HG03196 (cell line): ENCODE results near the gene MYBPH.

Source experiments
- ATAC-seq: cut with Tn5 transposase; IDR thresholded peaks from one replicate; pipeline ENCODE4 v1.9.1; 2021; ENCODE audit not compliant: unreplicated experiment

Gene MYBPH

DNA sequence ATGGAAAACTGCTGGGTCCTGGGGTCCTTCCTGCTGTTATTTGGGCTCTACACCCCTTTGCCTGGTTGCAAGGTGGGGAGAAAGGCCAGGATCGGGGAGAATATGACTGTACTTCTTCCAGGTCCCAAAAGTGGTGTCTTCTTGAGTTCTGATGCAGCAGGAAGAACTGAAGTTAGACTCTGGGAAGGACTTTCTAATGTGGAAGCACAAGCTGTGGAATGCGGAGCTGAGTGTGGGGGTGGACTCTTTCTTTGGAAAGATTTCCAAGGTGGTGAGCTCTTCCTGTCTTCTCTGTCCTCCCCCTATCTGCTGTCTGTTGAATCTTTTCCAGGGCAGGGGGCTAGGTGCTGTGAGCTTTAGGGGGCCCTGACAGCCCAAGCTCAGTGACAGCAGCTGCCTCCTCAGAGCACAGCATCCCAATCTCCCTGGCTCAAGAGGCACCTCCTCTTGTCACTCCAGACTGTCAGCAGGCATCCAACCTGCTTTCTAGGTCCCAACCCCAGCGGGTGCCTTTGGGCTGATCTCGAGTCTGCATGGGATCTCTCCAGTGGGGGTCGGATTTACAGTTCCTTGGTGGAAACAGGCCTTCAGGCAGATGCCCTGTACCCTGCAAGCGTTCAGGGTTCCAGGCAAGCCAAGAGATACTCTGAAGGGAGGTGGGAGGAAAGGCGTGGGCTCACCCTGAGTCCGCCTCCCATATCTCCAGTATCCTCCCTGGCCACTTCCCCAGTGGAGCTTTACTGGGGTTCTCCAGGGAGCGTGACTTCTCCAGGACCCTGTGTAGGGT lies 24.9 kb downstream of the MYBPH start:
- no peak for ATAC-seq

- no peak for ATAC-seq
These were observed 26.3 kb downstream of the MYBPH start for GRCh38 chr1:203149188-203149840.

DNA sequence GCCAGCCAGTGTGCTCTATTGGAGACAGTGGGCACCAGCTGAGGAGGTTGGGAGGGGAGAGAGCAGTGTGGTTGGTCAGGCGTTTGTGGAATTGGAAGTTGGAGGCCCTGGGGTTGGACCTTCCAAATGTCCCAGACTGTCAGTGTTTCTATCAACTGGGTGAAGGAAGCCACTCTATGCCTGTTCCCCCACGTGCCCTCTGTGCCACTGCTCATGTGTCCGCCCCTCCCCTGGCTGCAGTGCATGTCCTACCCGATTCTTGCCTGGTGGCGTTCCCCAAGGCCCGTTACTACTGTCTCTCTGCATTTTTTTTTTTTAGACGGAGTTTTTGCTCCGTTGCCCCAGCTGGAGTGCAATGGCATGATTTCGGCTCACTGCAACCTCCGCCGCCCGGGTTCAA lies 27.0 kb downstream of the MYBPH start:
- ATAC-seq = no peak

DNA sequence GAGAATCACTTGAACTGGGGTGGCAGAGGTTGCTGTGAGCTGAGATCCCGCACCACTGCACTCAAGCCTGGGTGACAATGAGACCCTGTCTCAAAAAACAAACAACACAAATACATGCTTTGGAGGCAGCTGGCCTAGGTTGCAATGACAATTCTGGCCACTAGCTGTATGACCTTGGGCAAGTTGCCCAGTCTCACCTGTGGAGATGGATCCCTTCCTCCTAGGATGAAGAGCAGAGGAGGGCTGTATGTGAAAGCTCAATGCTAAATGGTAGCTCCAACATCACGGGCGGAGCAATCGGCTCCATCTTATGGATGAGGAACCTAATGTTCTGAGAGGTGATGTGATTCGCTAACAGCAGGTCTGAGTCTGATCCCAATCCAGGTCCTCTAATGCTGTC lies 27.5 kb downstream of the MYBPH start:
- no peak for ATAC-seq

DNA sequence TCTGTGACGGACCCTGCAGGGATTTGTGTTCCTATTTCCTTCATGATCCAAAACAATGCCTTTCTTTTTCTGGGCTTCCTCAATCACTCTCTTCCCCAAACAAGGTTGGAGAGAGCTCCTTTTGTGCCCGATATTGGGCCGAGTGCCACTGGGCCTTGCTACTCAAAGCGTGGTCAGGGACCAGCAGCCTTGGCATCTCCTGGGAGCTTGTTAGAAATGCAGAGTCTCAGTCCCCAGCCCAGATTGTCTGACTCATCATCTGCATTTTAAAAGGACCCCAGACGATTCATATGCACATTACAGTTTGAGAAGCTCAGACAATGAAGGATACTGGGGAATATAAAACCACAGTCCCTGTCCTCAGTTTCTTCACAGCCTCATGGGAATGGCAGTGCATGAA lies 28.2 kb downstream of the MYBPH start:
- ATAC-seq = no peak

DNA sequence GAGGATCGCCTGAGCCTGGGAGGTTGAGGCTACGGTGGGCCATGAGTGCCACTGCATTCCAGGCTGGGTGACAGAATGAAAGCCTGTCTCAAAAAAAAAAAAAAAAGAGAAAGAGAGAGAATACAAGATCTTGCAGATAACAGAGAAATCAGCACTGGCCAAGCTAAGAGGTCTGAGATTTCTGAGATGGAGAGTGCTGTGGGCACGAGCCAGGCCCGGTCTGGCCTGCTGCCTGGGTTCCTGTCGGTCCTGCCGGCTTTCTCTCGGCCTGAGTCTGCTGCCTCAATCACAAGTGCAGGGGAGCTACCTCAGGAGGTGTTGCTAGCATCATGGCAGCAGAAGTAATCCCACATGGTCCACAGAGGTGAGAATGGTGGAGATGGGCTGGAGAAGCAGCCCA lies 29.1 kb downstream of the MYBPH start:
- ATAC-seq = no peak

DNA sequence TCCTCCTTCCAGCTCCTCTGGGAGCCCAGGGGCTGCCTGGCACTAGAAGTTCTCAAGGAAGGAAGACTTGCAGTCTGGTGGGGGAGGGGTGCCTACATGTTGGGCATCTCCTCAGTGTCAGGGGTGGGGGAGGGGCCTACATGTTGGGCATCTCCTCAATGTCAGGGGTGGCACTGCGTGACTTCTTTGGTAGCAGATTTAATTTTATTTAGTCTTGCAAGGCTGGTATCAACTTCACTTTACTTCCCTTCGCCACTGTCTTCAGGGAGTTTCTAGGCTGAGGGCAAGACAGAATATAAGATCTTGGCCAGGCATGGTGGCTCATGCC lies 29.6 kb downstream of the MYBPH start:
- ATAC-seq = no peak

DNA sequence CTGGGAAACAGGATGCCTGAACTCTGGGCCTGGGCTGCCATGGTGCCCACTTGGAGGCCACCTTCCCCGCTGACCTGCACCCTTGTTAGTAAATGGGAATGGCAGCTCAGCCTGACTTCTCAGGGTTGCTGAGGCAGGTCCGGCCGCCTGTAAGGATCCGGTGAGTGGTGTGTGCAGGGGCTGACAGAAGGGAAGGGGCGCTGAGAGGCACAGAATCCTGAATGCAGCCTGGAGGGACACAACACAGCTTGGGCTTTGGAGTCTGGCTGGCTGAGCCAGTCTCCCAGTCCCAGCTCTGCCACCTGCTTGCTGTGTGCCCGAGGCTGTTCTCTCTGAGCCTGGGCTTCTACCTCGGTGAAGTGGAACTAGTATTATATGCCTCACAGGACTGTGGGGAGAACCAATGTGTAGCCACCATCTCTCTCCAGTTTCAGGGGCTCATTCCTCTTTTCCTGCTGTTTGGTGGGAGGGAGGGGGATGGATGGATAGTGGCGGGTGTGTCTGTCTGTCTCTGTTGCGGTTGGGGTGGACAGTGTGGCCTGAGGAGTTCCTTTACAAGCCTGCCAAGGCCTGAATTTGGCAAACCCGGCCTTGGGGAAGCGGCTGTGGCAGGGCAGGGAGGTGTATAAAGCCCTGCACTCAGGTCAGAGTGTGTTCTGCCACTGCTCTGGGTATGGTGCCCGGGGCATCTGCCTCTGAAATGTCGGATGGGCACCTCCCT lies 30.1 kb downstream of the MYBPH start:
- ATAC-seq = no peak

DNA sequence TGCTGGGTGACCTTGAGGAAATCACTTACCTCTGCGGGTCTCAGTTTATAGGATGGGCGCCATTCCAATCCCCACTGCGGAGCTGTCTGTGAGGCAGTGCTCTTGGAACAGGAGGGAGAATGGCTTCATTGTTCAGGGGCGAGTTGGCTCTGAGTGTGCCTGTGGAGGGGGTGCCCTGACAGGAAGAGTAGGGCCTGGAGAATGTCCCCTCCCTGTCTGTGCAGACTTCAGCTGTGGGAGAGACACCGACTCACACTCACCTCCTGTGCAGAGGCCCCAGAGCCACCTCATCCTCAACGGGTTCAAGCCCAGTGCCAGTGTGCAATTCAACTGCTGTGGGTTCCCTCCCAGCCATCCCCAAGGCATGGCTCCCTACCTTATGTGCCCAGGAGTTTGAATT lies 31.0 kb downstream of the MYBPH start:
- ATAC-seq = no peak

GRCh38 chr1:203143641-203144040 lies 32.0 kb downstream of the MYBPH start:
- ATAC-seq = no peak

DNA sequence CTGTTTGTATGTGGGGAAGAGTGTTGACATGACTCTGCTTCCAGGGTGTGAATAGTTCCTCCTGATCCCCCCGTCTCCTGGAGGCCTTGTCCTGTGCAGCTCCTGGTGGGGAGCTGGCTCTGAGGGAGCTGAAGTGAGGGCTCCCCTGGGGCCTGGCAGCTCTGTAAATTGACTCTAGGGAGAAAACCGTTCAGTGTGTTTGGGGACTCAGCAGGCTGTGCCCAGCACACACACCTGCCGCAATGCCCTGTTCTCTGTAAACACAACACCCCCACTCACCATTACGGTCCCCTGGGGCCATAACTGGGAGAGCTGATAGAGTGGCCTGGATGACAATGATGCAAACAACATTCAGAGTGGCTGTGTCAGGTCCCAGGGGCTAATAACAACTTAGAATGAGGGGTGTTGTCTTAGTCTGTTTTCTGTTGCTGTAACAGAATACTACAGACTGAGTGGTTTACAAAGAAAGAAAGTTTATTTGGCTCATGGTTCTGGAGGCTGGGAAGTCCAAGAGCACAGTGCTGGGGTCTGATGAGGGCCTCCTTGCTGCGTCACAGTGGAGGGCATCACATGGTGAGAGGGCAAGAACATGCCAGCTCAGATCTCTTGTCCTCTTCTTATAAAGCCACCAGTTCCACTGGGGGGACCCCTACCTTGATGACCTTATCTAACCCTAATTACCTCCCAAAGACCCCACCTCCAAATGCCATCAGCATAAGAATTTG lies 32.8 kb downstream of the MYBPH start:
- ATAC-seq = no peak

DNA sequence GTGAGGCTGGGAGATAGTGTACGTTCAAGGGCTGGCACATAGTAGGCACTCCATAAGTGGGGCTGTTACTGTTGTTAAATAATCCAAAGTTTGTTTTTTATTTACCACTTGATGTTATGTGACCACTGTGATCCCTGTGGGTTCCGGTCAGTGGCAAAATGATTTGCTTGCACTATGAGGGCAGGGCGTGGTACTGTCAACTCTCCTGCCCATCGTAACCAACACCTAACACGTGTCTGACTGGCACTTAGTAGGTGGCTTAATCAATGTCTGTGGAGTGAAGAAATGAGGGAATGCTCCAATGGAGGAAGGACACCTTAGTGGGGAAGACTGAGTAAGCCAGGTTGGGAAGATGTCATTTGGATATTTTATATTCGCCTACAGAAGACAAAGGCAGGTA lies 33.5 kb downstream of the MYBPH start:
- no peak for ATAC-seq

DNA sequence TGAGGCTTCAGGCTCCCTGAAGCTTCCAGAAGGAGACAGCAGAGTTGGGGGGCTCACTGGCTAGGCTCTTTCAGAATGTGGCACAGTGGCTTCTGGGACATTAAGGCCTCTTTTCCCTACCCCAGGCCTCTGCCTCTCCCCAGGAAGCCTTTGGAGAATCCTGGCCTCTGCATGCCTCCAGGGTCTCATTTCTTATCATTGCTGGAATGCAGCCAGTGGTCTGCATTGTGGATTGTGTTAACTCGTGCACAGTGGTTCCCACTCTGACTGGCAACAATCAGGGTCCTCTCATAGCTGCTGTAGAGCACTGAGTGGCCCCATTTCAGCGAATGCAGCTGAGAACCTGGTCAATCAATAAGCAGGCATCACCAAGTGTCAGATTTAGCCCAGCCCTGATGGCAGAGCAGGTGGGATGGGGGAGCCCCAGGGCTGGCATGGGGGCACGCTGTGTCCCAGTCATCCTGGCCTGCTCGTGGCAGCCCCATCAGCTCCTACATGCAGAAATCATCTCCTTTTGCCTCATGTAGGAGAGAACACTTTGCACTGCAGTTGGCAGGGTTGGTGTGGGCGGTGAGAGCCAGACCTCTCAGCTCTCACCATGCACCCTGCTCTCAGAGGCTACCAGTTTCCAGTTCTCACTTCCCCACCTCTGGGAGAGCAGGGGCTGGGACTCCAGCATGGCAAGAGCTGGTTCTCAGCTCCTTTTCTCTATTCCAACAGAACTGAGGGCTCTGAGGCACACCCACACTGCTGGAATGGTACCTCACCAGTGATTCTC lies 34.7 kb downstream of the MYBPH start:
- ATAC-seq = no peak

DNA sequence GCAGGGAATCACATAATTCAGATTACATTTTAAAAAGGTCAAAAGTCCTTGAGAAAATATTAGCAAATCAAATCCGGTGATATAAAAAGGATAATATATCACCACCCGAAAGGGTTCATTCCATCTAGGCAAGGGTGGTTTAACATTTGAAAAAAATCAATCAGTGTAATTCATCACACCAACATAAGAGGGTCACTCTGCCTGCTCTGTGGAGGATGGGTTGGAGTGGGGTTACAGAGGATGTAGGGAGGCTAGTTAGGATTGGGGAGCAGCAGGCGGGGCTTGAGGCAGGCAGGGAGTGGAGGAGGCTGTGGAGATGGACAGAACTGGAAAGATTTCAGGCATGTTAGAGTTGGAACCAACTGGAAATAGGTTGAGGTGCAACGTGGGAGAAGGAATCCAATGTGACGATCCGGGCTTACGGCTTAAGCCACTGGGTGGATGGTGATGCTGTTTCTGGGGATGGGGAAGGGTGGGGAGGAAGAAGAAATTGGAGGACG lies 35.6 kb downstream of the MYBPH start:
- ATAC-seq = no peak

DNA sequence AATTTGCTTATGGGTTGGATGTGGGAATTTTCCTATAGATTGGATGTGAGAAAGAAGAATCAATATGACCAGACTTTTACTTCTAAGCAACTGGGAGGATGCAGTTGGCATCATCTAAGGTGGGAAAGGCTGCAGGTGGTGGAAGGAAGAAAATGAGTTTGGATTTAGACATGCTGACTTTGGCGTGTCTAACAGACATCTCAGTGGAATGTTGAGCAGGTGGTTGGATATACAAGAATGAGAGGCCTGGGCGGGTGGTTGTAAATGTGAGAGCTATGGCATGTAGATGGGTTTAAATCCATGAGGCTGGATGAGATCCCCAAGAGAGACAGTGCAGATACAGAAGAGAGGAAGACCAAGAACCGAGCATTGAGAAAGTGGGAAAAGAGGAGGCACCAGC lies 37.6 kb downstream of the MYBPH start:
- no peak for ATAC-seq

DNA sequence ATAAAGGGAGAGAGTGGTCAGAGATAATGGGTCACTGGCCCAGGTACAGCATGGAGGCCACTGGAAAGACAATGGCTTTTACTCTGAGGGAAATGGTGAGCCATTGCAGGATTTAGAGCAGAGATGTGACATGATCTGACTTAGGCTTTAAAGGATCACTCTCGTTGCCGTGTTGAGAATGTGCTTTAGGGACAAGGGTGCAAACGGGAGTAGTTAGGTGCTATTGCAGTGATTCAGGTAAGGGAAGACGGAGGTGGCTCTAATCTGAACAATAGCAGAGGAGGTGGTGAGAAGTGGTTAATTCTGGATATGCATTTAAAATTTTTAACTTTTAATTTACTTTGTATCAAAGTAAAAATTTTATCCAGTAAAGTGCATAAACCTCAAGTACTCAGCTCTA lies 38.3 kb downstream of the MYBPH start:
- ATAC-seq = no peak

- ATAC-seq = no peak
These were observed 39.1 kb downstream of the MYBPH start for GRCh38 chr1:203136409-203137042.

DNA sequence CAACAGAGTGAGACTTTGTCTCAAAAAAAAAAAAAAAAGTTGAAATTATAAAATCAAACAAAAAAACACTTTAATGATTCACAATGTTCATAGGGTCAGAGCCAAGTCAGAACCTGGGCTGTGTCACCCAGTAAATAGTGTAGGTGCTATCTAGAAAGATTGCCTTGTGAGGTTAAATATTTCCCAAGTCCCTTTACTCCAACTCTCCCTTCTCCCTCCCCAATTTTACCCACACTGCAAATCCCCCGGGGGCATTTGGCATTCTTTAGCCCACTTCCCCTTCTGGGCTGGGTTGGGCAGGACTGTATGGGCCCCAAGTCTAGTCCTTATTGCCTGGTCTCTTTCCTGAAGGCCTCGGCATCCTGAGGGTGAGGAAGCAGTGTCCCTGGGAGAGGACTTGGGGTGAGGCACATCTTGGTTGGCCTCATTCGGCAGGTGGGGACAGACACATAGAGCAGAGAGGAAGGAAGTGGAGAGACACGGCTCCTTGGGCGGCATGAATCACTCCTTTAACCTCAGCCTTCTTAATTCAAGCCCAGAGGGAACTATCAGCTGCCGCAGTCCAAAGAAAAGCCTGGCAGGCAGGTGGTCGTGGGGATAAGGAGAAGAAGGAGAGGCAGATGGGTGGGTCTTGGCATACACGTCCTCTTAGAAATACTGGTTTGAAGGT lies 39.9 kb downstream of the MYBPH start:
- ATAC-seq = no peak

- ATAC-seq = no peak
These were observed 41.5 kb downstream of the MYBPH start for GRCh38 chr1:203133970-203134725.
